Activated T-cell treated with anti-CD3 and anti-CD28 coated beads for 4 hours (primary cell): ENCODE measurements around the gene TMEM50A.
"Not testable (repeated sequence)": the region's sequence is repeated elsewhere in the genome, so short reads cannot be mapped to it uniquely, and the experiment has no call there.

Experiments
- DNase-seq: peaks from one replicate; pipeline ENCODE4 v3.0.0-alpha.2; 2020

Gene TMEM50A

DNA sequence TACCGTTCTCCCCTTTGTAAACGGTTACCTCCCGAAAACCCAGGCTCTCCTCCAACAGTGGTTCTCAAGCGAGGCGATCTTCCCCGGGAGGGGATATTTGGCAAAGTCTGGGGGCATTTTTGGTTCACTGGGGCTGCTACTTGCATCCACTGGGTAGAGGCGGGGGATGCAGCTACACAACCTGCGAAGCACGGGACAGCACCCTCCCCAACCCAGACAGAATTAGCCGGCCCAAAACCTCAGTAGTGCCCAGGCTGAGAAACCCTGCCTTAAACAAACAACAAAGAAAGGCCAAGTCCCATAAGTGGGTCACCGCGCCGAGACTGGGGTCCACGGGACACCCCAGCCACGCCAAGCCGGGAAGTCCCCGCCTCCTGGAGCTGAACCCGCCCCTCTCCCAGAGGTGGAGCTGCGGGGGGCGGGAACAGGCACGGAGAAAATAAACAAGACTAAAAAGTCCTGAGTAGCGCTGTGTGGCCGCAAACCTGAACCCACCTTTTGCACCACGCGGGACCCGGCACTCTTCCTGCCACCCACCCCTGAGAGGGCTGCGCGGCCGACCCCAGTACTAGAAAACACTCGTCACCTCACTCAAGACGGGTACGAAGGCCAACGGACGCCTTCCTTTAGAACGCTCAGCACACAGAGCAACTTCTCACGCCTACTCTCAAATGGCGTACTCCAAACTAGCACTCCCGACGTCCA, 499 bp upstream of the TMEM50A start:
- not testable (repeated sequence) for DNase-seq

GRCh38 chr1:25338986-25339385, 852 bp downstream of the TMEM50A start:
- no peak for DNase-seq

GRCh38 chr1:25341746-25342145, 3.6 kb downstream of the TMEM50A start:
- no peak for DNase-seq

DNA sequence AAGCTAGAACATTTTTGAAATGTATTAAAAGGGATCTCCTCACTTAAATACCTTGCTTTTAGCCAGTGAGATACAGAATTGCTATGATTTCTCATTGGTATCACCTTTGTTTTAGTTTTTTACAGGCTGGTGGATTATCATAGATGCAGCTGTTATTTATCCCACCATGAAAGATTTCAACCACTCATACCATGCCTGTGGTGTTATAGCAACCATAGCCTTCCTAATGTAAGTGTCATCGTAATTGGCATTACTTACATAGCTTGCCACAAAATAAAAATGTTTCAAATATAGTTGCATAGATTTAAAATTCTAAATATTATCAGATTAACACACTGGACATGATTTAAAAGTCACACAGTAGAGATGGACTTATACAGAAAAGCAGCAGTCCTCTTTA, 4.7 kb downstream of the TMEM50A start:
- DNase-seq: no peak

- DNase-seq: no peak
These were observed 5.7 kb downstream of the TMEM50A start for GRCh38 chr1:25343872-25344271.

DNA sequence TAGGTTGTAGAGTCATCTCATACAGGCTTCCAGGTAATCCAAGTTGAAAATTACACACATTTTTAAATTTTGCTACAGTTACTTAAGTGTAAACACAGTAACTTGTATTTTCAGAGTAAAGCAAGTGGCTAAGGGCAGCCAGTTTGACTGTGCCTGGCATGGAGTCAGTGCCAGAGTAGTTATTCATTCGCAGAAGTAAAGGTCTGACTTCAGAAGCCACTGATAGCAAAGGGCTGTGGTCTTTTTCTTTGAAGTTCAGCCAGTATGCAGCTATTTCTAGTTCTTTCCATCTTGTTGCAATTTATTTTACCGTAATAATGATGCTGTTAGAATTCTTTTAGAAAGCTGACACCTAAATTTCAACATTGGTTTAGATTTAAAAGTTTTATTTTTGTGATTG, 9.4 kb downstream of the TMEM50A start:
- no peak for DNase-seq

- no peak for DNase-seq
These were observed 11.5 kb downstream of the TMEM50A start for GRCh38 chr1:25349606-25350005.

- no peak for DNase-seq
These were observed 17.8 kb downstream of the TMEM50A start for GRCh38 chr1:25355841-25356395.

GRCh38 chr1:25356441-25356840, 18.3 kb downstream of the TMEM50A start:
- DNase-seq: no peak

GRCh38 chr1:25356848-25357247, 18.7 kb downstream of the TMEM50A start:
- no peak for DNase-seq

DNA sequence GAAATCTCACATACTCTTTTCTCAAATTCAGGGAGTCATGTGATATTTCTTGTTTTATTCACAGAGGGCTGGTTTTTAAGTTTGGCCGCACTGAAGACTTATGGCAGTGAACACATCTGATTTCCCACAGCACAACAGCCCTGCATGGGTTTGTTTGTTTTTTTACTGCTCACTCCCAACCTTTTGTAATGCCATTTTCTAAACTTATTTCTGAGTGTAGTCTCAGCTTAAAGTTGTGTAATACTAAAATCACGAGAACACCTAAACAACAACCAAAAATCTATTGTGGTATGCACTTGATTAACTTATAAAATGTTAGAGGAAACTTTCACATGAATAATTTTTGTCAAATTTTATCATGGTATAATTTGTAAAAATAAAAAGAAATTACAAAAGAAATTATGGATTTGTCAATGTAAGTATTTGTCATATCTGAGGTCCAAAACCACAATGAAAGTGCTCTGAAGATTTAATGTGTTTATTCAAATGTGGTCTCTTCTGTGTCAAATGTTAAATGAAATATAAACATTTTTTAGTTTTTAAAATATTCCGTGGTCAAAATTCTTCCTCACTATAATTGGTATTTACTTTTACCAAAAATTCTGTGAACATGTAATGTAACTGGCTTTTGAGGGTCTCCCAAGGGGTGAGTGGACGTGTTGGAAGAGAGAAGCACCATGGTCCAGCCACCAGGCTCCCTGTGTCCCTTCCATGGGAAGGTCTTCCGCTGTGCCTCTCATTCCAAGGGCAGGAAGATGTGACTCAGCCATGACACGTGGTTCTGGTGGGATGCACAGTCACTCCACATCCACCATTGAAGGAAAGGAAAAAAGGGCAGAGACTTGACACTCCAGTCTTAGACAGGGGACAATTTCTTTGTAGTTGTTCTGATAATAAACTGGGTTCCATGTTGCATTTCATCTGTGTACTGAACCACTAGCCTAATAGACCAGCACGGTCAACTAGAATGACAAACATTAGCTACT, 22.8 kb downstream of the TMEM50A start:
- DNase-seq: no peak

DNA sequence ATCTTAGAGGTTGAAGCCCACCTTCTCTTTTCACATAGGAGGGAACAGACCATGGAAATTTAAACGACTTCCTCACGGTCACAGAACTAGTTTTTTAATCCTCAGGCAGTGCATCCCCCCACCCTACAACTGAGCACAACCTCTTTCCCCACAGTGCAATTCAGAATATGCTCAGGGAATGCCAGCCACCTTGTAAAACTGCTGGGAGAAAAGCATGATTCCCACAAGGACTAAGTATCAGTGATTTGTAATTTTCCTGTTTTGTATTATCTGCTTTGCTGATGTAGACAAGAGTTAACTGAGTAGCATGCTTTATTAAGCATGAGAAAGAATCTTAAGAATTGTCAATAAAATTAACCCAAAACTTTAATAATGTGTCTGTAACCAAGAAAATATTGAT, 23.8 kb downstream of the TMEM50A start:
- no peak for DNase-seq

DNA sequence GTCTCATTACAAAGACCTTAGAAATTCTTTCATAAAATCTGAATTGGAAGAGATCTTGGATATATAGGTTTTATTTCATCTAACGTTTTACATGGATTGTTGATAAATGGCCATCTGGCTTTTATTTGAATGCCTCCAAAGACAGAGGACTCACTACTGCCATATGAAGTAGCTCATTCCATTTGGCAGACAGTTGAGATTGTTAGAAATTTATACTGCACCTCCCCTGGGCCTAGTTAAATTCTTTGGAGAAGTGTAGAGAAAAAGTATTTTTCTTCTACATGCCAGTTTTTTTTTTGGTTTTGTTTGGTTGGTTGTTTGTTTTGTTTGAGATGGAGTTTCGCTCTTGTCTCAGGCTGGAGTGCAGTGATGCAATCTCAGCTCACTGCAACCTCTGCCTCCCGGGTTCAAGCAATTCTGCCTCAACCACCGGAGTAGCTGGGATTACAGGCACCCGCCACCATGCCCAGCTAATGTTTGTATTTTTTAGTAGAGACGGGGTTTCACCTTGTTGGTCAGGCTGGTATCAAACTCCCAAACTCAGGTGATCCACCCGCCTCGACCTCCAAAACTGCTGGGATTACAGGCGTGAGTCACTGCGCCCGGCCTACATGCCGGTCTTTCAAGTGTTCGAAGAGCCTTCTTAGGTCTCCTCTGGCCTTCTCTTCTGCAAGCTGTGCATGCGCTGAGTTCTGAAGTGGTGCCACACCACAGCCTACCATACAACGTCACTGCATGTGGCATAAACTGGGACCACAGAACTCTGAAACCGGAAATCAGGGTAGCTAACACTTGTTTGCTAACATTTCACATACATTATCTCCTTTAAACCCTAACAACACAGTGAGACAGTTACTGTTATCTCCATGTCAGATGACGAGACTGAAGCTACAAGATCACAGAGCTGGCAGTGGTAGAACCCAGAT, 24.8 kb downstream of the TMEM50A start:
- DNase-seq: not testable (repeated sequence)

DNA sequence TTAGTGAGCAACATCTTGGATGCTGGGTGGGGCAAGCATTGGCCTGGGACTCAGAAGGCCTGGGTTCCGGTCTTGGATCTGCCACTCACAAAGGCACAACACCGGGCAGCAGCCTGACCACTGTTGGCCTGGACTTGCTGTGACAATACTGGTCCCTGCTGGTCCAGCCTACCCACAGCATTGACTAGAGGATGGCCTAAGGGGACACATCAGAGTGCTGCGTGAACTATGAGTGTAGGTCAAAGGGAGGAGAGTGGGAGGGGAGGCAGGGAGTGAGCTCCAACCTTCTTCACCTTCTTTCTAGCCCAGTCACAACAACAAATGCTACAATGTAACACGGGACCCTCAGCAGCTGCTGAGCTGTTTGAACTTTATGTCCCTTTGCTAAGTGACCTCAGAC, 31.1 kb downstream of the TMEM50A start:
- no peak for DNase-seq

GRCh38 chr1:25369691-25370271, 31.6 kb downstream of the TMEM50A start:
- DNase-seq: not testable (repeated sequence)

GRCh38 chr1:25371757-25372156, 33.6 kb downstream of the TMEM50A start:
- not testable (repeated sequence) for DNase-seq

GRCh38 chr1:25378367-25378766, 40.2 kb downstream of the TMEM50A start:
- DNase-seq: not testable (repeated sequence)

DNA sequence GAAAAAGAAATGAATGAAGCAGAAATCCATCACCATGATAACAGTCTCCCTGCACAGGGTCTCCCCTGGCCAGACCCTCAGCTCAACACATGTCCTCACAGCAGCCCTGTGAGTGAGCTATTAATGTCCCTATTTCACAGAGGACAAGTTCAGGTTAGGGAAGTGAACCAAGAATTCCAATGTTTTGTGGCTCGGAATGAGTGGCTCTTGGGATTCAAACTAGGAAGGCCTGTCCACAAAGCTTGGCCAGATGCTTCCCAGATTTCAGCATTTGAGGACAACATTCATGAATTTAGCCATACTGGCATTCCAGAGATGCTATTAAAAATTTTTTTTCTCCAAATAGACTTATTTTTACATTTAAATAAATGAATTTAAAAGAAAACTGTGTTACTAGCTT, 44.4 kb downstream of the TMEM50A start:
- DNase-seq: not testable (repeated sequence)

GRCh38 chr1:25383090-25383489, 45.0 kb downstream of the TMEM50A start:
- not testable (repeated sequence) for DNase-seq

DNA sequence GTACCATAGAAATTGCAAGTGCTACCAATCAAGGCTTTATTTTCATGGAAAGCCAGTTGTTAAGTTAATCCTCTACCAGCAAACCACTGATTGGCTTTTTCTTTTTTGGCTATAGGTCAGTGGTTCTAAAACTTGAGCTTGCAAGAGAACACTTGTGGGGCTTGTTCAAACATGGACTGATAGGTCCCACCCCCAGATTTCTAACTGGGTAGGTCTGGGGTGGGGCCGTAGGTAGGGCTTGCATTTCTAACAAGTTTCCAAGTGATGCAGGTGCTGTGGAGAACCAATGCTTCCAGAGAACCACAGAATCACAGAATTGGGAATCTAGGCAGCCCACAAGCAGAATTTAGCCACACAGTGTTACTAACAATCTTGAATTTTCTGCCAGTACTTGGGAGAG, 45.7 kb downstream of the TMEM50A start:
- DNase-seq: not testable (repeated sequence)

DNA sequence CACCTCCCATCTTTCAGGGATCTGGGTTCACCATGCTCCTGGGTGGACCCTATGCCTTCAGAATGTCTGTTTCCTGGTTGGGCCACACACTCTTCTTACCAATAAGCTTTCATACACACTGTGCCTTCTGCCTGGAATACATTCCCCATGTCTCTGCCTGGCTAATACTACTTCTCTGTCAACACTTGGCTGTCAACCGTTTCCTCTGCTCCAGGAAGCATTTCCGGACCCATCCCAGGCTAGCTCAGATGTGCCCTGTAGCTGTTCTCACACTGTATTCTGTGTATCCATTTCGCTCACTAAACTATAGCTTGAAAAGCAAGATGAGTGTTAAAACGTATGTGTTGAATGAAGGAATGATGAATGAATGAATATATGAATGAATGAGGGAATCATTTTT, 49.0 kb downstream of the TMEM50A start:
- not testable (repeated sequence) for DNase-seq

GRCh38 chr1:25388691-25389090, 50.6 kb downstream of the TMEM50A start:
- not testable (repeated sequence) for DNase-seq
